RWPE2 (cell line): ENCODE data around the gene TMEM131.
"Not testable (repeated sequence)": the region's sequence is repeated elsewhere in the genome, so short reads cannot be mapped to it uniquely, and the experiment has no call there.

Experiments used
- ATAC-seq: fragments of 200-7000 bp; cut with Tn5 transposase; 3 replicates; pipeline ENCODE4 v1.9.1; 2021; ENCODE audit warnings: low read depth
- DNase-seq: peaks from one replicate; pipeline ENCODE4 v3.0.0-alpha.2; 2020; ENCODE audit warnings: low spot score
- H3K27ac ChIP-seq: fragments of 450-650 bp; 2 replicates; pipeline ENCODE4 v1.5.1; 2017; ENCODE audit warnings: mild to moderate bottlenecking; ENCODE audit not compliant: poor library complexity, severe bottlenecking
- H3K27me3 ChIP-seq: fragments of 250-450 bp; sonication (Bioruptor Pico); 2 replicates; pipeline ENCODE4 v1.5.1; 2021; ENCODE audit warnings: mild to moderate bottlenecking, moderate library complexity; ENCODE audit not compliant: insufficient read depth, poor library complexity, severe bottlenecking
- H3K36me3 ChIP-seq: fragments of 250-450 bp; sonication (Bioruptor Pico); 2 replicates; pipeline ENCODE4 v1.5.1; 2020; ENCODE audit warnings: low read depth, mild to moderate bottlenecking, moderate library complexity
- H3K4me1 ChIP-seq: fragments of 250-450 bp; sonication (Bioruptor Pico); 2 replicates; pipeline ENCODE4 v1.5.1; 2021; ENCODE audit warnings: mild to moderate bottlenecking, moderate library complexity; ENCODE audit not compliant: insufficient read depth, poor library complexity, severe bottlenecking
- H3K4me3 ChIP-seq: fragments of 250-450 bp; sonication (Bioruptor Pico); 2 replicates; pipeline ENCODE4 v1.5.1; 2021; ENCODE audit warnings: mild to moderate bottlenecking, moderate library complexity; ENCODE audit not compliant: severe bottlenecking
- H3K9me3 ChIP-seq: fragments of 250-450 bp; sonication (Bioruptor Pico); 2 replicates; pipeline ENCODE4 v1.5.1; 2021; ENCODE audit warnings: mild to moderate bottlenecking, moderate library complexity; ENCODE audit not compliant: severe bottlenecking
- CTCF ChIP-seq: fragments of 450-650 bp; IDR thresholded peaks from one replicate; pipeline ENCODE4 v1.5.1; 2017; ENCODE audit warnings: mild to moderate bottlenecking, moderate library complexity; ENCODE audit not compliant: poor library complexity, severe bottlenecking

TMEM131 gene

GRCh38 chr2:97905294-97905693, 90.5 kb downstream of the TMEM131 start:
- Histone ChIP-seq H3K4me1 (peaks cover 11% of the 10 kb centered on the region), H3K27me3 (no peaks in the 10 kb centered on the region), H3K4me3 (no peak overlapping the region), H3K9me3 (no peaks in the 10 kb centered on the region), H3K27ac (no peak overlapping the region), H3K36me3 (peaks cover 16% of the 10 kb centered on the region; the same call in 1 of the 2 replicates)
- no peak for TF ChIP-seq CTCF
- DNase-seq (no peak), ATAC-seq (no peak)

- H3K36me3 ChIP-seq: peaks cover 7% of the 10 kb centered on the region; the same call in 1 of the 2 replicates
- H3K27me3 ChIP-seq: no peaks in the 10 kb centered on the region
- TF ChIP-seq CTCF: no peak
- peaks cover 11% of the 10 kb centered on the region for H3K4me1 ChIP-seq
- H3K4me3 ChIP-seq: no peak overlapping the region
- no peaks in the 10 kb centered on the region for H3K9me3 ChIP-seq
- ATAC-seq (no peak), DNase-seq (no peak)
- H3K27ac ChIP-seq: no peak overlapping the region
These were observed 93.9 kb downstream of the TMEM131 start for GRCh38 chr2:97901862-97902261.

- no peaks in the 10 kb centered on the region for H3K9me3 ChIP-seq
- peak; percentile 76 for ATAC-seq
These were observed 94.9 kb downstream of the TMEM131 start for GRCh38 chr2:97900806-97901205.

GRCh38 chr2:97893042-97893441, 102.7 kb downstream of the TMEM131 start:
- H3K27ac ChIP-seq, H3K9me3 ChIP-seq, H3K36me3 ChIP-seq, H3K4me3 ChIP-seq, H3K27me3 ChIP-seq, H3K4me1 ChIP-seq, ATAC-seq, DNase-seq: not testable (repeated sequence)

More at GRCh38 chr2:97900806-97901205, 94.9 kb downstream of the TMEM131 start:
- Histone ChIP-seq H3K4me3 (no peak overlapping the region), H3K4me1 (peaks cover 11% of the 10 kb centered on the region), H3K27me3 (no peaks in the 10 kb centered on the region), H3K36me3 (no peaks in the 10 kb centered on the region), H3K27ac (no peak overlapping the region)
- TF ChIP-seq CTCF: no peak
- no peak for DNase-seq

- peaks cover 17% of the 10 kb centered on the region for H3K36me3 ChIP-seq
- H3K9me3 ChIP-seq: no peaks in the 10 kb centered on the region
- no peaks in the 10 kb centered on the region for H3K27me3 ChIP-seq
- TF ChIP-seq CTCF: no peak
- ATAC-seq (no peak), DNase-seq (no peak)
- no peaks in the 10 kb centered on the region for H3K4me1 ChIP-seq
- no peak overlapping the region for H3K4me3 ChIP-seq
- H3K27ac ChIP-seq: no peak overlapping the region
These were observed 104.1 kb downstream of the TMEM131 start for GRCh38 chr2:97891611-97892010.
